HFFc6 (cell line): ENCODE measurements around the gene PRKAG2. TPM values are rescaled to one million over a fixed set of nuclear protein-coding genes. Genes with fewer than 3 reads are reported as not detected.

ENCODE experiments used
- DNase-seq: peaks from one replicate; pipeline ENCODE4 v3.0.0-alpha.2; 2018
- H3K27ac Mint-ChIP-seq: 2 replicates; pipeline ENCODE4 v1.8.0; 2020; ENCODE audit warnings: mild to moderate bottlenecking, mixed read lengths
- H3K27me3 Mint-ChIP-seq: 2 replicates; pipeline ENCODE4 v1.8.0; 2021; ENCODE audit warnings: mild to moderate bottlenecking, moderate library complexity, mixed read lengths; ENCODE audit not compliant: insufficient read depth
- H3K36me3 Mint-ChIP-seq: 2 replicates; pipeline ENCODE4 v1.8.0; 2021; ENCODE audit warnings: low read depth, mixed read lengths
- H3K4me1 Mint-ChIP-seq: 2 replicates; pipeline ENCODE4 v1.8.0; 2020; ENCODE audit warnings: low read depth, mixed read lengths
- H3K4me3 Mint-ChIP-seq: 2 replicates; pipeline ENCODE4 v1.8.0; 2020; ENCODE audit warnings: mild to moderate bottlenecking, moderate library complexity, mixed read lengths
- H3K9me3 Mint-ChIP-seq: 2 replicates; pipeline ENCODE4 v1.8.0; 2020; ENCODE audit warnings: mild to moderate bottlenecking, mixed read lengths
- total RNA-seq, 6 experiments: library from RNA; stranded (reverse); fragmentation: NEBNext Ultra II Directional; extraction: Animal tissue kit (Norgen Biotek cat#: 25700); gene quantifications; 2 replicates in 1 of 6; 3 replicates in 5 of 6; pipeline ENCODE4 v1.2.3, GENCODE V29; 2021
- TF ChIP-seq, protein P1 (sequence below): fragments of 200-600 bp; sonication (generic); IDR thresholded peaks from 2 replicates; pipeline ENCODE4 v1.5.0; 2021; ENCODE audit warnings: antibody characterized with exemption, mild to moderate bottlenecking

The PRKAG2 gene
- total RNA-seq, 6 experiments from 2014 or later, result 15.1 to 19.2 (median 18.4) TPM

DNA sequence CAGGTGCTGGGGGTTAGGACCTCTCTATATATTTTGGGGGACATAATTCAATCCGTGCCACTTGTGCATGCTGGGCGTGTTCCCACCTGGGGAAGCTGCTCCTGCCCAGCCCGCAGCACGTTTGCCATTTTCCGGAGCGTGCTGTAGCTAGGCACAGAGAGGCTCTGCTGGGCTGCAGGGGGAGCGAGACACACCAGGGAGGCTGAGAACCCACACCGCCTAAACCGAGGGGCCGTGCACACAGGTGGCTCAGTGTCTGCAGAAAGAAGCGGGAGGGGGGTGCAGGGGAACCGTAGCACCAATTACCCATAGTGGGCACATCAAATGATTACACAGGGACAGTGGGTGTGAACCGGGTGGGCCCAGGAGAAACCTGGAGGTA lies 27.0 kb downstream of the PRKAG2 start:
- Mint-ChIP-seq H3K4me3 (no peak overlapping the region), H3K9me3 (no peaks in the 10 kb centered on the region), H3K4me1 (peaks cover 3% of the 10 kb centered on the region; the same call in 1 of the 2 replicates), H3K27me3 (peaks cover 53% of the 10 kb centered on the region), H3K27ac (no peak overlapping the region), H3K36me3 (no peaks in the 10 kb centered on the region)
- TF ChIP-seq, protein P1, sequence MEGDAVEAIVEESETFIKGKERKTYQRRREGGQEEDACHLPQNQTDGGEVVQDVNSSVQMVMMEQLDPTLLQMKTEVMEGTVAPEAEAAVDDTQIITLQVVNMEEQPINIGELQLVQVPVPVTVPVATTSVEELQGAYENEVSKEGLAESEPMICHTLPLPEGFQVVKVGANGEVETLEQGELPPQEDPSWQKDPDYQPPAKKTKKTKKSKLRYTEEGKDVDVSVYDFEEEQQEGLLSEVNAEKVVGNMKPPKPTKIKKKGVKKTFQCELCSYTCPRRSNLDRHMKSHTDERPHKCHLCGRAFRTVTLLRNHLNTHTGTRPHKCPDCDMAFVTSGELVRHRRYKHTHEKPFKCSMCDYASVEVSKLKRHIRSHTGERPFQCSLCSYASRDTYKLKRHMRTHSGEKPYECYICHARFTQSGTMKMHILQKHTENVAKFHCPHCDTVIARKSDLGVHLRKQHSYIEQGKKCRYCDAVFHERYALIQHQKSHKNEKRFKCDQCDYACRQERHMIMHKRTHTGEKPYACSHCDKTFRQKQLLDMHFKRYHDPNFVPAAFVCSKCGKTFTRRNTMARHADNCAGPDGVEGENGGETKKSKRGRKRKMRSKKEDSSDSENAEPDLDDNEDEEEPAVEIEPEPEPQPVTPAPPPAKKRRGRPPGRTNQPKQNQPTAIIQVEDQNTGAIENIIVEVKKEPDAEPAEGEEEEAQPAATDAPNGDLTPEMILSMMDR, result no peak
- no peak for DNase-seq

DNA sequence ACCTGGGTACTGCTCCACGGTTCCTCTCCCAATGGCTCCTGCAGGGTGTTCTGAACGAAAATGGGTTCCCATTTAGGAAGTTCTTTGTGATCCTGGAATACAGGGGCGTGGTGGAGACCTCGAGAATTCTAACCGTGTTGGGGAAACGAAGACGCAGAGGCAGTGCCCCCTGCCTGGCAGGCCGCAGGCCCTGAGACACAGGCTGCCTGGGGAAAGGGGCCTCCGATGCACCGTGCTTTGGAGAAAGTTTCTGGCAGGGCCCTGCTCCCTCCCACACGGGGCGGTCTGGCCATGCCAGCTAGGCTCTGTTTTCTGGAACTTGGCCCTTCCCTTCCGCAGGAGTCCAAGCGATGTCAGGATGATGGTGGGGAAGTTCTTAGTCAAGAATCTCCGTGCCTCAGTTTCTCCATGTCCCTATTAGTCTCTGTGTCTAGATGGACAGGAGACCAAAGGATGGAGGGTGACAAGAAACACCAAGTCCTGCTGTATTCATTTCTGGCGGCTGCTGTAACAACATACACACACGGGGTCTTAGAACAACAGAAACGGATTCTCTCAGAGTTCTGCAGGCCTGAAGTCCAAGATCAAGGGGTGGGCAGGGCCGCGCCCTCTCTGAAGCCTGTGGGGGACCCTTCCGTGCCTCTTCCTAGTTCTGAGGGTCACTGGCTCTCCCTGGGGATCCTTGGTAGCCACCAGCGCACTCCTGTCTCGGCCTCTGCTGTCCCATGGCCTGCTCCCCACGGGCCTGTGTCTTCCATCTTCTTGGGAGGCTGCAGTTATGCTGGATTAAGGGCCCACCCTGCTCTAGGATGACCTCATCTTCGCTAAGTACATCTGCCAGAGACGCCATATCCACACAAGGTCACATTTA lies 27.7 kb downstream of the PRKAG2 start:
- TF ChIP-seq, protein P1, result no peak
- H3K27ac Mint-ChIP-seq, result no peak overlapping the region
- H3K27me3 Mint-ChIP-seq, result peaks cover 55% of the 10 kb centered on the region
- H3K4me3 Mint-ChIP-seq, result no peak overlapping the region
- H3K36me3 Mint-ChIP-seq, result no peaks in the 10 kb centered on the region
- no peaks in the 10 kb centered on the region for H3K9me3 Mint-ChIP-seq
- H3K4me1 Mint-ChIP-seq, result peaks cover 10% of the 10 kb centered on the region
- DNase-seq, result no peak

DNA sequence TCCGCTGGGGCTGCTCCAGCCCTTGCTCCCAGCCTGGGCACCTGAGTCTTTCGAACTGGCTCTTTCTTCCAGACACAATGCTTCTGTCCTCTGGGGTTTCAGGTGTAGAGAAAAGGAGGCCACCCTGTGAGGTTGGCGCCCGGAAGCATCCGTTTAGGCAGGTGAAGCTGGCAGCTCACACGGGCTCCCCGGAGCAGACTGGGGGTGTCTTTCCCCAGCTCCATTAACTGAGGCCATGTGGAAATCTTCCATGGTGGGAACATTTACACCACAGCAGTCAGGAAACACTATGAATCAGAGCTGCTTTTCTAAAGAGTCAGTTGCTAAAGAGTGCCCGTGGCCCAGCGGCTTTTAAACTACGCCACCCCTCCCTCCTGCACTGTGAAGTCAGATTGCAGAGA lies 29.2 kb downstream of the PRKAG2 start:
- Mint-ChIP-seq H3K4me3 (no peak overlapping the region), H3K36me3 (no peaks in the 10 kb centered on the region), H3K27me3 (peaks cover 43% of the 10 kb centered on the region), H3K9me3 (no peaks in the 10 kb centered on the region), H3K27ac (no peak overlapping the region), H3K4me1 (peaks cover 19% of the 10 kb centered on the region)
- no peak for DNase-seq
- TF ChIP-seq, protein P1, result no peak

DNA sequence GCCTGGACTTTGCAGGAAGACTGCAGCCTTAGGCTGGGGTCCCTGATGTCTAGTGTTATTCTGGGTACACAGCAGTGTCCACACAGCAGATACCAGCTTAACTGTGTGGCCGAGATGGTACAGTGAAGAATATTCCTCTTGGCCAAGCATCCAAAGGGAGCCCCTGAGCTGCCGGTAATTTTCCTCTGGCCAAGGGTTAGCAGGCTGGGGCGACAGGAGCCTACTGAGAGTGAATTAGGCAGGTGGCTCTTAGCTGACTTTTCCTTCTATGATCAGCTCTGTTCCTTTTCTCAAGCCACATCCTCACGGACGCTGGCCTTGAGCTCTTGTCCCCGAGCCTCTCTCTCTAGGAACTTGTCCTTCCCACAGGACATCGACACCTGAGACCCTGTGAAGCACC lies 29.8 kb downstream of the PRKAG2 start:
- DNase-seq, result no peak
- H3K27me3 Mint-ChIP-seq, result peaks cover 37% of the 10 kb centered on the region
- no peaks in the 10 kb centered on the region for H3K9me3 Mint-ChIP-seq
- H3K4me1 Mint-ChIP-seq, result peaks cover 19% of the 10 kb centered on the region
- TF ChIP-seq, protein P1, result no peak
- H3K36me3 Mint-ChIP-seq, result no peaks in the 10 kb centered on the region
- no peak overlapping the region for H3K27ac Mint-ChIP-seq
- H3K4me3 Mint-ChIP-seq, result no peak overlapping the region

DNA sequence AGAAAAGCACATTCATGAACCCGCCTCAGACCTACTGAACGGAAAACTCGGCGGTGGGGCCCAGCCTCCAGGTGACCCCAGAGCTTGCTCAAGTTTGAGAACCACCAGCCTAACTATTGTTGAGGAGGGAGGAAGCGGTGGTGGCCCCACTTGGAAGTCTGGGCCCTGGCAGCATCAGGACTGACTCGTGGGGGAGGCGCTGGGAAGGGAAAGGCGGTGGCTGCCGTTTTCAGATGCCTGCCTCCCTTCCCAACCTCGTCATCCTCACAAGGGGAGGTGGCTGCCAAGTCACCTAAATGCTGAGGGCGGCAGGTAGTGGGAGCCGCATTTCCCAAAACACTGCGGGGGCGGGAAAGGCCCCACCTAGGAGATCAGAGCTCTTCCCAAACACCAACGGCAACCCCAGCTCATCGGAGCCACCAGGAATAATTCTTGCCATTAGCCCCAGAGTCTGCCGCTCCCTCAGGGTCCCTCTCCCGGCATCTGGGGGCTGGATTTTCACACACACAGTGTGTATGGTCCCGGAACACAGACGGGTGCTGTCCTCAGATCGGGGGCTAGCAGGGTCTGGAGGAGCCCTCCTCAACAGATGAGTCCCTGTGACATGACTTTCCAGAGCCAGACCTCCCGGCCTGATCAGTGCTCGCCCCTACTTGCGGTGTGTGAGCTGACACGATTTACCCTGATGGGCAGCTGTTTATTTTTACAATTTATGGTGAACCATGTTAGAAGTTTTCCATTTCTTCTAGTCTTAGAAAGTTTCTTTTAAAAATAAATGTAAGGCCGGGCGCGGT lies 31.3 kb downstream of the PRKAG2 start:
- H3K4me1 Mint-ChIP-seq, result peaks cover 19% of the 10 kb centered on the region
- no peak overlapping the region for H3K27ac Mint-ChIP-seq
- TF ChIP-seq, protein P1, result no peak
- H3K27me3 Mint-ChIP-seq, result peaks cover 29% of the 10 kb centered on the region
- no peak overlapping the region for H3K4me3 Mint-ChIP-seq
- no peaks in the 10 kb centered on the region for H3K9me3 Mint-ChIP-seq
- DNase-seq, result no peak
- no peaks in the 10 kb centered on the region for H3K36me3 Mint-ChIP-seq
